HG03439 (cell line): Measurements from ENCODE around the gene TIMM50.
"Not testable (repeated sequence)": the region's sequence is repeated elsewhere in the genome, so short reads cannot be mapped to it uniquely, and the experiment has no call there.

Experiments
- ATAC-seq: cut with Tn5 transposase; IDR thresholded peaks from one replicate; pipeline ENCODE4 v1.9.1; 2021; ENCODE audit warnings: mild to moderate bottlenecking, moderate library complexity; ENCODE audit not compliant: unreplicated experiment

The TIMM50 gene

GRCh38 chr19:39469036-39469435 lies 11.6 kb upstream of the TIMM50 start:
- ATAC-seq = no peak

DNA sequence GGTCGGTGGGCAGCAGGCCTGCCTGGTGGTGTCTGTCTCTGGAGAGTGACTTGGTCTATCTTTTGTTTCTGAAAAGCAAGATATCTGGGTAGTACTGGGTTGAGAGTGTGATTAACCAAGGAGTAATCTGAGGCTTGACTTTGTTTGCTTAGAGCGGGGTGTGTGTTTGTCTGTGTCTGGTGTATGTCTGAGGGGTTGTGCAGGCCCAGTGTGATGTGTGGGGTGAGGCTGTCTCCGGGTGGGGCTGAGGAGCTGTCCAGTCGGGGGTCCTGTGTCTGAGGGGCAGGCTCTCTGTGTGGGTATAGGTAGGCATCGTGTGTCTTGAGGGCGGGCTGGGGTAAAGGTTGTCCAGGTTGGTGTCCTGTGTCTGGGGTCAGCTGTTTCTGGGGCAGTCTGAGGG lies 11.1 kb upstream of the TIMM50 start:
- no peak for ATAC-seq

GRCh38 chr19:39470724-39471339 lies 9.8 kb upstream of the TIMM50 start:
- ATAC-seq = no peak

DNA sequence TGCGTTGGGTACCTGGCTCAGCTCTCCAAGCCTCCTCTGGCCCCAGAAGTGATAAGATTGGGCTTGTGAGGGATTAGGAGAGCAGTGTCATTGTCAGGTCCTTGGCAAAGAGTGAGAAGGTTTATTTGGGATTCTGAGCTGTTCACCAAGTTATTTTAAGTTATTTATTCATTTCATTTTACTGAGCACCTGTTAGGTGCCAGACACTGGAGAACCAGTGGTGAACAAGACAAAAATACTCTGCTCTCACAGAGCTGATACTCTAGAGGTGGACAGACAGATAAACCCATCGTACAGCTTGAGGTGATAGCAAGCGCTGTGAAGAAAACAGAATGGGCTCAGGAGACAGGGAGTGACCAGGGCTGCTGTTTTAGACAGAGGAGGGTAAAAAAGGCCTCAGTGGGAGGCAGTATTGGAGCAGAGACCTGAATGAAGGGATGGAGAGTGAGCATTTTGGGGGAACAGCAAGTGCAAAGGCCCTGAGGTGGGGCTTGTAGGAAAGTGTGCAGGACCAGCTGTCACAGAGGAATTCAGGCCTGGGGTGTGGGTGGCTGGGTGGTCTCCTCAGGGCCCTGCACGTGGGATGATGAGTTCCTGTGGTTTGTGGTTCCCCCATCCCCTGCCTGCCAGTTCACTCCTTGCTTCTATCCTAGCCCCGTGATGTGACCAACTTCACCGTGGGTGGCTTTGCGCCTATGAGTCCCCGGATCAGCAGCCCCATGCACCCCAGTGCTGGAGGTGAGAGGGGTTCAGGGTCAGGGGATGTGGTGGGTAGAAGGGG lies 8.7 kb upstream of the TIMM50 start:
- ATAC-seq = no peak

DNA sequence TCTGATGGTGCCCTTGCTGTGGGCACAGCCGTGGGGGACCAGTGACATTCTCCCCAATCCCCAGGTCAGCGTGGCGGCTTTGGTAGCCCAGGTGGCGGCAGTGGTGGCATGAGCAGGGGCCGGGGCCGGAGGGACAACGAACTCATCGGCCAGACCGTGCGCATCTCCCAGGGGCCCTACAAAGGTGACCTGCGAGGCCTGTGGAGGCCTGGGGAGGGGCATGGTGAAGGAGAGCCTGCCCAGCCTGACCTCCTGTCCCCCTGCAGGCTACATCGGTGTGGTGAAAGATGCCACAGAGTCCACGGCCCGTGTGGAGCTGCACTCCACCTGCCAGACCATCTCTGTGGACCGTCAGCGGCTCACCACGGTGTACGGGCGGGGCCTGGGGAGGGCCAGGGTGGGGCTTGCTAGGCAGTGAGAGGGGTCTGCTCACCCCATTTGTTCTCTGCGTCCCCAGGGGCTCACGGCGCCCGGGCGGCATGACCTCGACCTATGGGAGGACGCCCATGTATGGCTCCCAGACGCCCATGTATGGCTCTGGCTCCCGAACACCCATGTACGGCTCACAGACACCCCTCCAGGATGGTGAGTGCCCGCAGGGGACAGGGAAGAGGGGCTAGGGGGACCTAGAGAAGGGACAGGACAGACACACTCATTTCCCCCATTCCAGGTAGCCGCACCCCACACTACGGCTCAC lies 7.7 kb upstream of the TIMM50 start:
- no peak for ATAC-seq

DNA sequence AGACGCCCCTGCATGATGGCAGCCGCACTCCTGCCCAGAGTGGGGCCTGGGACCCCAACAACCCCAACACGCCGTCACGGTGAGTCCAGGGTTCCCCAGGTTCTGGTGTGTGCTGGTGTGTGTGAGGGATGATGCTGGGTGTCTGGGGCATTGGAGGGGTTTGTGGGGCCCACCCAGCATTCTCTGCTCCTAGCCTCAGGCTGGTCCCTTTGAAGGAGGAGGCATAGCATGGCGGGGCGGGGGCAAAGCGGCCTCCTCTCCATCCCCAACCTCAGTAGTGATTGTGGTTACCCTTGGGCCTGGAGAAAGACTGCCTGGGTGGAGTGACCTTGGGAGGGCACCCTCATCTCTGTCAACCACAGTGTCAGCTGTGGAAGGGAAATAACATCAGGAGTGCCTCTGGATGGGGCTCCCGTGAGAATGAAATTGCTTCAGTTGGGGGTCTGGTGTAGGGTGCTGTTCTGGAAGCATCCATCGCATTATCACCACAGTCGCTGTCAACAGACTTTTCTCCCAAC lies 7.1 kb upstream of the TIMM50 start:
- ATAC-seq = no peak

DNA sequence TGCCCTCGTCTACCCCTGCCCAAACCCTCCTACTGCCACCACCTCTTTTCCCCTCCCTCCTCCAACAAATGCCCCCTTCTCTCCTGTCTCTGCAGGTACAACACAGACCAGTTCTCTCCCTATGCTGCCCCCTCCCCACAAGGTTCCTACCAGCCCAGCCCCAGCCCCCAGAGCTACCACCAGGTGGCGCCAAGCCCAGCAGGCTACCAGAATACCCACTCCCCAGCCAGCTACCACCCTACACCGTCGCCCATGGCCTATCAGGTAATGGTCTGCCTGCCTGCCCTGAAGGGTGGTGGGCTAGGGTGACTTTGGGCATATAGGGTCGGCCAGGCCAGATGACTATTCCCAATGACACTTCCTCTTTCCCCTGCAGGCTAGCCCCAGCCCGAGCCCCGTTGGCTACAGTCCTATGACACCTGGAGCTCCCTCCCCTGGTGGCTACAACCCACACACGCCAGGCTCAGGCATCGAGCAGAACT lies 6.5 kb upstream of the TIMM50 start:
- no peak for ATAC-seq

- ATAC-seq = no peak
Measured at GRCh38 chr19:39475748-39476147, 4.9 kb upstream of the TIMM50 start.

- not testable (repeated sequence) for ATAC-seq
Measured at GRCh38 chr19:39479319-39479801, 1.3 kb upstream of the TIMM50 start.

DNA sequence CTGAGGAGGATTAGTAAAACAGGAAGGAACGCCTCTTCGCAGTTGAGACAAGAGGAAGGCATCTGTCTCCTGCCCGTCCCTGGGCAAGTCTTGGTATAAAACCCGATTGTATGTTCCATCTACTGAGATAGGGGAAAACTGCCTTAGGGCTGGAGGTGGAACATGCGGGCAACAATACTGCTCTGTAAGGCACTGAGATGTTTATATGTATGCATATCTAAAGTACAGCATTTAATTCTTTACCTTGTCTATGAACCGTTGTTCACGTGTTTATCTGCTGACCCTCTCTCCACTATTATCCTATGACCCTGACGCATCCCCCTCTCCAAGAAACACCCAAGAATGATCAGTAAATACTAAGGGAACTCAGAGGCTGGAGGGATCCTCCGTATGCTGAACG lies 722 bp upstream of the TIMM50 start:
- no peak for ATAC-seq

DNA sequence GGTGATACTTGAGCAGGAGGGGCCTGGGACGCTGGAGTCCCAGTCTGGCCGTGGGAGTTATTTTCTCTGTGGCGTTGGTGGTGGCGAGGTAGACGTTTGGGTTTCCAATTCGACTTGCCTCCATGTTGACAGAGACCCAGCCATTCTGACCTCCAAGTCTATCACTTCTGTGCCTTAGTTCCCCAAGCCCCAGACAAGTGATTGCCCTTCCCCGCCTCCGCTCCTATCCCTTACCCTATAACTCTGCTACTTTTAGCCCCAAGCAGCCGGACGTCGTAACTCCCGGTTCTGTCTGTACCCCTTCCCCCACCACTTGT lies 549 bp downstream of the TIMM50 start:
- ATAC-seq = no peak

DNA sequence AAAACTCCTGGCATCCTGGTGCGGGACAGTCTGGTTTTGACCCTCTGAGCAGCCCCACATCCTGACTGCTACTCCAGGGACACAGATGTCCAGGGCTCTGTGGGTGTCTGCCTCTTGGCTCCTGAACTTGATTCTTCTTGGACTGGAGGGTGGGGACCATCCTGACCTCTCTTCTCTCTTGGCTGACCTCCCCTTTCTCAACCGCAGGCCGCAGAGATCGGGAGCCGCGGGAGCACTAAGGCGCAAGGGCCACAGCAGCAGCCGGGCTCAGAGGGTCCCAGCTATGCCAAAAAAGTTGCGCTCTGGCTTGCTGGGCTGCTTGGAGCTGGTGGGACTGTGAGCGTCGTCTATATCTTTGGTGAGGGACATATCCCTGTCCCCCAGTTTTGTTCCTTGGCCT lies 1.0 kb downstream of the TIMM50 start:
- ATAC-seq = no peak

- ATAC-seq = no peak
Measured at GRCh38 chr19:39483141-39483540, 2.5 kb downstream of the TIMM50 start.

DNA sequence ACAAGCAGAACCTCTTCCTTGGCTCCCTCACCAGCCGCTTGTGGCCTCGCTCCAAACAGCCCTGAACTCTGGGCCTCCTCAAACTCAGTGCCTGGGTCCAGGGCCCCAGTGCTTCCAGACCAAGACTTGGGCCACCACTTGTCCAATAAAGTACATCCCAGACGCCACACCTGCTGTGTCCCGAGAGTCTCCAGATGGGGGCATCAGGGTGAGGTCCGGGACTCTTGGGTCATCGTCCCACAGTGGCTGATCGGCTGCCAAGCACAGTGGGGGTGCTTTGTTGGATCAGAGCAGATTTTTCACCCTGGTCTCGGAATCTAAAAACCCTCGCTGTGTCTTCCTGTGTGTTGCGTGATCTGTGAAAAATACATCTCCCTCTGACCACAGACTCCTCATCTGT lies 9.1 kb downstream of the TIMM50 start:
- no peak for ATAC-seq

DNA sequence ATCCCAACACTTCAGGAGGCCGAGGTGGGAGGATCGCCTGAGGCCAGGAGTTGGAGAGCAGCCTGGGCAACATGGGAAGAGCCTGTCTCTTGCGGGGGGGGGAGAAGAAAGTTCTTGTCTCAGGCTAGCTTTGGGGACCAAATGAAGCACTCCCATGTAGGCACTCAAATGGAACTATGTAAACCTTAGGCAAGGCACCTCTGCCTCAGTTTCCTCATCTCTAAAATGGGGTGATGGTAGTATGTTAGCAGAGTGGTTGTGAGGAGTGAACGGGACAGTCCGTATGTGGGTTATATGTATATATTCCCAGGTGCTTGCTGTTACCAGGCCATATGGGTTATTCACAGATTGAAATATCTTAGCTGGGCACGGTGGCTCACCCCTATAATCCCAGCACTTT lies 11.6 kb downstream of the TIMM50 start:
- ATAC-seq = no peak

DNA sequence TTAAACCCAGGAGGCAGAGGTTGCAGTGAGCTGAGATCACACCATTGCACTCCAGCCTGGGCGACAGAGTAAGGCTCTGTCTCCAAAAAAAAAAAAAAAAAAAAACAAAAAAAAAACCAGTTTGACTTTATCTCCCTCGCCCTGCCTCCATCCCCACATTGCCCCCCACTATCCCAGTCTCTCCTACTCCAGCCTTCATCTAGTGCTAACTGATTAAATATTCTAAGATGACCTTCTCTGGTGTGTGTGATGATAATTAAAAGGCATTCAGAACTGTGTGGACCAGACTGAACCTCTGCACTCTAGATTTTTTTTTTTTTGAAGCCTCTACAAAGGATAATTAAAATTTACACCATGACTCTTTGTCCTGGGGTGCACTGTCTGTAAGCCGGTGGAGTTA lies 12.2 kb downstream of the TIMM50 start:
- ATAC-seq = no peak

DNA sequence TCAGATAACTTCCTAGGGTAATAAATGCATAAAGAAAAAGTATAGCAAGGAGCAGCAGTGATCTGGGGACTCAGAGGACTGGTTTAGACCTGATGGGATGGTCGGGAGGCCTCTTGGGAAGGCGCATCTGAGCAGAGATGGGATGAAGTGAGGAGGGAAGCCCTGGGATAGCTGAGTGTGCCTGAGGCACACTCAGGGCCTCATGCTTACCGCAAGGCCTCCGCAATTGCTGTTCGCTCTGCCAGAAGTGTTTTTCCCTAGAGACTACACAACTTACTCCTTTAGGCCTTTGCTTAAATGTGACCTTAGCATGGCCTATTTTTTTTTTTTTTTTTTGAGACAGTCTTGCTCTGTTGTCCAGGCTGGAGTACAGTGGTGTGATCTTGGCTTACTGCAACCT lies 14.0 kb downstream of the TIMM50 start:
- ATAC-seq = no peak

- ATAC-seq = no peak
Measured at GRCh38 chr19:39496063-39496462, 15.4 kb downstream of the TIMM50 start.

- no peak for ATAC-seq
Measured at GRCh38 chr19:39497701-39497995, 17.0 kb downstream of the TIMM50 start.

- no peak for ATAC-seq
Measured at GRCh38 chr19:39497996-39498797, 17.6 kb downstream of the TIMM50 start.
